Measurements from ENCODE around the gene LRRC37A2.
"Not testable (repeated sequence)": the region's sequence is repeated elsewhere in the genome, so short reads cannot be mapped to it uniquely, and the experiment has no call there.

The LRRC37A2 gene

GRCh38 chr17:46590157-46591146 lies 78.2 kb downstream of the LRRC37A2 start, which contains the start of gene NSF:
TSS of gene NSF (plus strand) at chr17:46590669. CDS start at chr17:46590776, 107 bp downstream.
- not testable (repeated sequence) for DNase-seq (ENCODE audit: low read depth); H3K4me3 ChIP-seq (ENCODE audit: low read depth, low read length)

DNA sequence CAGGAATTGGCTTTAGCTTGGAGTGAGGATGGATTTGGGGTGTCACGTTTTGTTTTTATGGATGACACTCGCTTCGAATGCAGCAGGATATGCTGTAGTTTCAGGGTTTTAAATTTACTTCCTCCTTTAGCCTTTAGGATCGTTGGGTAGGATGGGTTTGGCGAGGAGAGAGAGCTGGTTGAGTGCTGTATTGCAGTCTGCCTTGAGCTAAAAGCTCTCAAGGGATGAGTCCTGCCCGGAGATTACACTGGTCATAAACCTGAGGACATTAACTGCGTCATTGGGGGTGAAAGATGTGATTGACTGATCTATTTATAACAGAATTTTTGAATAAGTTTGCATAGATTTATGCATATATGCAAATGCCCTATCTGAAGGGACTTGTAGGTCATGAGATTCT lies 79.1 kb downstream of the LRRC37A2 start:
- not testable (repeated sequence) for DNase-seq (ENCODE audit: low read depth); H3K4me3 ChIP-seq (ENCODE audit: low read depth, low read length)

DNA sequence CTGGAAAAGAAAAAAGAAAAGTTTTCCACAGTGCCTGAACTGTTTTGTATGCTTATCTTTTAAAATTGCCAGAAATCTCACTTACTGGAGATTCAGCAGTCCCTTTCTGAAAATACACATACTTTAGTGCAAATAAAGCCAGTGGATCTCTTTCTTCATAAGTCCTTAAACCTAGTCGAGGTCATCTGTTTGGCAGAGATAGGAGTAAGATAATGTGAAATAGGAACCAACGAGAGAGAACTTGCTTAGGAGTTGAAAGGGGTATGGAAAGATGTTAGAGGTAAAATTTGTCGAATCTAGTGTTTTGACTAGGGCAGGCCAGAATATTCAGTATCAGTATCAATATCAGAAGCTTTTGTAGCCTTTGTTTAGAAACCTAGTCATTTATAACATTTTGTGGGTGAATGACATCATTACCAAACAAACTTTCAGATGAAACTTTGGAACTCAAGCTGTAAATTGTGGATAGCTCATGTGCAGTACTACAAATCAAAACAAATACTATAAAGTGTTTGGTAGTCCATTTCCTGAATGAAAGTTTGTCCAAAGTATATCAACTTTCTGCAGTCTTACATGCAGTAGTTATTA lies 86.2 kb downstream of the LRRC37A2 start:
- not testable (repeated sequence) for DNase-seq (ENCODE audit: low read depth); H3K4me3 ChIP-seq (ENCODE audit: low read depth, low read length)

DNA sequence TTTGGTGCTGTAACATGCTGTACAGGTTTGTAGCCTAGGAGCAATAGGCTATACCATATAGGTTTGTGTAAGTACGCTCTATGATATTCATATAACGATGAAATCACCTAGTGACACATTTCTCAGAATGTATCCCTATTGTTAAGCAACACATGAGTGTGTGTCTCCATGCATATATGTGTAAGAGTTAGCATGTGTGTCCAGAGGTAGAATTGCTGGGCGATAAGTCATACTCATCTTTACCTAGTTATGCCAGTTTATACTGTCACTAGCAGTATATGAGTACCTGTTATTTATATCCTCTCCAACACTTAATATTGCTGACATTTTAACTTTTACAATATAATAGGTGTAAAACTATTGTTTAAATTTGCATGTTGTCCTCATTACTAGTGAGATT lies 88.5 kb downstream of the LRRC37A2 start:
- not testable (repeated sequence) for H3K4me3 ChIP-seq (ENCODE audit: low read depth, low read length); DNase-seq (ENCODE audit: low read depth)

- not testable (repeated sequence) for DNase-seq (ENCODE audit: low read depth); H3K4me3 ChIP-seq (ENCODE audit: low read depth, low read length)
Observed at GRCh38 chr17:46603125-46603524, 90.9 kb downstream of the LRRC37A2 start.

All from GM12864 (cell line).